MM.1S (cell line): Measurements from ENCODE around the gene HMGCLL1.

Experiments
- CTCF ChIP-seq: fragments of 300-600 bp; sonication (generic); IDR thresholded peaks from 2 replicates; pipeline ENCODE4 v1.5.1; 2016; ENCODE audit warnings: antibody characterized with exemption, low read length, mixed read lengths
- EZH2 ChIP-seq: fragments of 300-600 bp; sonication (generic); optimal IDR thresholded peaks from 2 replicates; pipeline ENCODE3; 2017; ENCODE audit warnings: low read depth, mild to moderate bottlenecking, antibody characterized with exemption, low read length, mixed read lengths
- EZH2phosphoT487 ChIP-seq: fragments of 300-600 bp; sonication (generic); IDR thresholded peaks from 2 replicates; pipeline ENCODE4 v1.6.1; 2018; ENCODE audit warnings: antibody characterized with exemption, low read length

- TF ChIP-seq CTCF (no peak), EZH2phosphoT487 (no peak), EZH2 (no peak)
These were observed 141.9 kb downstream of the HMGCLL1 start for GRCh38 chr6:55437141-55437540.
